Ascending aorta (tissue), 2 donors: ENCODE results near the gene OSBPL8. TPM values are rescaled to one million over a fixed set of nuclear protein-coding genes. Genes with fewer than 3 reads are reported as not detected.

Source experiments
- DNase-seq, 2 donors: peaks; one replicate each; pipeline ENCODE4 v3.0.0-alpha.2; 2019; ENCODE audit warnings: low spot score in 2 of 2
- H3K27ac ChIP-seq, 2 donors: fragments of 200-600 bp; sonication (generic); one replicate each; pipeline ENCODE4 v1.5.1; 2016 to 2017; ENCODE audit warnings: mild to moderate bottlenecking in 1 of 2
- H3K27me3 ChIP-seq: fragments of 200-600 bp; sonication (generic); one replicate; pipeline ENCODE4 v1.5.1; 2017
- H3K36me3 ChIP-seq, 2 donors: fragments of 200-600 bp; sonication (generic); one replicate each; pipeline ENCODE4 v1.5.1; 2016
- H3K4me1 ChIP-seq, 2 donors: fragments of 200-600 bp; sonication (generic); one replicate each; pipeline ENCODE4 v1.5.1; 2016 to 2017; ENCODE audit warnings: mild to moderate bottlenecking in 1 of 2
- H3K4me3 ChIP-seq, 2 donors: fragments of 200-600 bp; sonication (generic); one replicate each; pipeline ENCODE4 v1.5.1; 2016 to 2017; ENCODE audit warnings: mild to moderate bottlenecking in 1 of 2
- H3K9me3 ChIP-seq, 2 donors: fragments of 200-600 bp; sonication (generic); one replicate each; pipeline ENCODE4 v1.5.1; 2016
- CTCF ChIP-seq, 3 experiments: fragments of 200-600 bp in 2 of 3; fragments of 450-650 bp in 1 of 3; sonication (generic) in 2 of 3; IDR thresholded peaks; one replicate each; pipeline ENCODE4 v1.5.1; 2016 to 2019; ENCODE audit warnings: antibody characterized with exemption in 3 of 3, mild to moderate bottlenecking in 1 of 3, moderate library complexity in 1 of 3
- intact Hi-C: fragments of 100-400 bp; cut with DNase I; formaldehyde crosslinking; loops from one replicate; pipeline ENCODE4 v1.15.1; 2023
- total RNA-seq: library from RNA; depleted of rRNA; stranded (reverse); fragments of >200 nt; gene quantifications from one replicate; pipeline ENCODE4 v1.1.0, GENCODE V29; 2016

The OSBPL8 gene
- total RNA-seq, 1 donor from 2014 or later, result 18.6 TPM

- Histone ChIP-seq H3K36me3 (peaks cover 21 to 26% of the 10 kb centered on the region in 2 donors), H3K4me3 (no peak overlapping the region), H3K9me3 (no peaks in the 10 kb centered on the region), H3K27me3 (no peaks in the 10 kb centered on the region), H3K4me1 (no peaks in the 10 kb centered on the region), H3K27ac (no peak overlapping the region)
- TF ChIP-seq CTCF (IDR thresholded peaks at IDR 0.05), result no peak
- no peak for DNase-seq
- intact Hi-C loops, result no loop called here
These were observed 199.3 kb downstream of the OSBPL8 start for GRCh38 chr12:76360316-76360715.

DNA sequence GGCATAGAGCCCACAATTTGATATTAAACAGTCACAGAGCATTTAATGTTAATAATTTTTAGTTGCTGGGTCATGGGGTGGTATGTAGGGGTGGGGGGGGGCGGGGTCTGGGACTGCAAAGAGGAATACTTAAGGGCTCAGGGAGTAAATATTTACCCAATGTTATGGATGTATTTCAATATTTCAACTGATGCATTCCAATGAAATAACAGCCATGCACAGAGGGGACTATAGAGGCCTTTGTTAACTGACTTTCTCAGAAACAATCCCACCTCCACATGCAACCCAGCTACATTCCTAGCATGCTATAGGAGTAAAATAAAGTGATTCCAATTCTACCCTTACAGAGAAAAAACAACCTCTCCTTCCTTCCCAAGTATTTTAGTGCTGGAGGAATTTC lies 203.5 kb downstream of the OSBPL8 start:
- no peaks in the 10 kb centered on the region for H3K4me1 ChIP-seq
- no peak overlapping the region for H3K27ac ChIP-seq
- no peak for TF ChIP-seq CTCF (IDR thresholded peaks at IDR 0.05)
- intact Hi-C loops, result no loop called here
- H3K36me3 ChIP-seq, result peaks cover 20 to 21% of the 10 kb centered on the region in 2 donors
- no peaks in the 10 kb centered on the region for H3K9me3 ChIP-seq
- no peaks in the 10 kb centered on the region for H3K27me3 ChIP-seq
- no peak overlapping the region for H3K4me3 ChIP-seq
- no peak for DNase-seq

- H3K27ac ChIP-seq, result peak within 1 kb of the TSS; percentile 84 to 86
- intact Hi-C loops, result loop anchor here (2.0 to 10.0 kb wide), 4 partner anchors 109 to 1013 kb away; partner anchors contain the start of genes CAPS2, GLIPR1L1, NAP1L1 and OSBPL8
- peak; percentile 65 to 94 for DNase-seq
- H3K4me1 ChIP-seq, result peaks cover 6 to 22% of the 10 kb centered on the region in 2 donors
- no peaks in the 10 kb centered on the region for H3K9me3 ChIP-seq
- H3K4me3 ChIP-seq, result peak within 1 kb of the TSS; percentile 70 to 85
- no peaks in the 10 kb centered on the region for H3K27me3 ChIP-seq
- peak; percentile 12 to 48 (median 17) for TF ChIP-seq CTCF (IDR thresholded peaks at IDR 0.05)
- no peaks in the 10 kb centered on the region for H3K36me3 ChIP-seq
These were observed 211.3 kb downstream of the OSBPL8 start, which contains the start of gene BBS10 for GRCh38 chr12:76348079-76348901. BBS10 (minus strand) TSS chr12:76348415; CDS start chr12:76348358, 57 bp downstream.

DNA sequence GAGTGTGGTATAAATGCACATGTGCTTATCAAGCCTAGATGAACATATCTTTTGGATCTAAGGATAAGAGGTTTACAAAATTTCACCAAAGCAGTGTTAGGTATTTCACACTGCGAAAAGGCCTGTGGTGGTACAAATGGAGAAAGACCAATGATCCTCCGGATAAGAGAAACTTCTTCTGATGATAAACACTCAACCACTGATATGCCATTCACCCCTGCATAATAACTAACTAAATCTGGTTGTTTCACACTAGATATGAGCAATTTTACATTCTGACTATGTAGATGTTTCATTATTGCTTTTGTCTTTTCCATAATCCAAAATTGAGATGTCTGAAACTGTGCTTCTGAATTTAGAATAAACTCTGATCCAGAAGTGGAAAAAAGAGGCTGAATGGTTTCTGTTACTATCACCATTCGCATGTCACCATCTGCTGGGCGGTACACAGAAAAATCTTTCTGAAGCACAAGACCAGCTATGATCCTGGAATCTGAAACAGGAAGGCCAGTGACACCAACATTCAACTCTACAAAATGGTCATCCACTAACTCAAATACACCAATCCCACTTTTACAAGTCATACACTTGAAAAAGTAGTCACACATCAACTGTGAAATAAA lies 212.7 kb downstream of the OSBPL8 start:
- no peak for DNase-seq
- Histone ChIP-seq H3K27ac (peak overlapping the region; percentile 84 to 86), H3K27me3 (no peaks in the 10 kb centered on the region), H3K36me3 (no peaks in the 10 kb centered on the region), H3K4me1 (peaks cover 6 to 22% of the 10 kb centered on the region in 2 donors), H3K9me3 (no peaks in the 10 kb centered on the region), H3K4me3 (peak overlapping the region; percentile 70 to 85)
- no peak for TF ChIP-seq CTCF (IDR thresholded peaks at IDR 0.05)
- intact Hi-C loops, result loop anchor here (5.0 to 10.0 kb wide), 3 partner anchors 110 to 1012 kb away; partner anchors contain the start of genes CAPS2, GLIPR1L1 and OSBPL8

GRCh38 chr12:76346236-76346635 lies 213.3 kb downstream of the OSBPL8 start:
- no peak overlapping the region for H3K27ac ChIP-seq
- intact Hi-C loops, result loop anchor here (5.0 to 10.0 kb wide), 3 partner anchors 111 to 1011 kb away; partner anchors contain the start of genes CAPS2, GLIPR1L1 and OSBPL8
- no peak for DNase-seq
- no peaks in the 10 kb centered on the region for H3K36me3 ChIP-seq
- no peaks in the 10 kb centered on the region for H3K27me3 ChIP-seq
- no peak overlapping the region for H3K4me3 ChIP-seq
- H3K4me1 ChIP-seq, result peaks cover 6 to 22% of the 10 kb centered on the region in 2 donors
- H3K9me3 ChIP-seq, result no peaks in the 10 kb centered on the region
- no peak for TF ChIP-seq CTCF (IDR thresholded peaks at IDR 0.05)
